Measurements from ENCODE around the gene MACROD2. TPM values are rescaled to one million over a fixed set of nuclear protein-coding genes. Genes with fewer than 3 reads are reported as not detected.

The MACROD2 gene
- polyA plus RNA-seq, 1 donor (not counting 4 experiments of a cell fraction or from before 2014, with no cell fraction given): 0.71 TPM

DNA sequence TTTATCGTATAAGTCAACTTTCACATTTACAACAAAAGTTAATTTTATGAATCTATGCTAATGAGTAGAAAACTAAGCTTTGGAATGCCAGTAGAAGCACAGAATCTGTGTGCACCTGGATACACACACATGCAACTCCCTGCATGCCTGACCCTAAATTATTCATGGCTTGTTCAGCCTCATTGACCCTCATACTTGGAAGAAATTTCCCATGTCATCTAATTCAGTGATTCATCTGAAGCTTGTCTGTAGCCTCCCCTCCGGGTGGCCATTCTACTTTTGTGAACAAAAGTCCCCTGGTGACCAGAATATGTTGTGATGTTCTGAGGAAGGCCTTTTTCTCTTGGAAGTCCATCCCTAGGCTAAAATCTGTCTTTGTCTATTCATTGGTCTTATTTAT lies 1499.5 kb downstream of the MACROD2 start:
- DNase-seq (ENCODE audit: low read depth, low spot score): no peak
- H3K9me3 ChIP-seq (ENCODE audit: control insufficient read depth, low read depth, low read length): no peaks in the 10 kb centered on the region
- no peaks in the 10 kb centered on the region for H3K4me1 ChIP-seq (ENCODE audit: control insufficient read depth, extremely low read depth, insufficient read depth, low read length)
- no peaks in the 10 kb centered on the region for H3K36me3 ChIP-seq (ENCODE audit: control insufficient read depth in 2 of 2, extremely low read depth in 1 of 2, insufficient read depth in 2 of 2, low read length in 2 of 2)
- dilution Hi-C loops (cut with MboI; ENCODE audit: extremely low pct_ligation_motif_present, low sequenced_read_pairs): no loop called here
- H4K20me1 ChIP-seq (ENCODE audit: control insufficient read depth, extremely low read depth, insufficient read depth, low read length): no peaks in the 10 kb centered on the region
- TF ChIP-seq, protein P1, sequence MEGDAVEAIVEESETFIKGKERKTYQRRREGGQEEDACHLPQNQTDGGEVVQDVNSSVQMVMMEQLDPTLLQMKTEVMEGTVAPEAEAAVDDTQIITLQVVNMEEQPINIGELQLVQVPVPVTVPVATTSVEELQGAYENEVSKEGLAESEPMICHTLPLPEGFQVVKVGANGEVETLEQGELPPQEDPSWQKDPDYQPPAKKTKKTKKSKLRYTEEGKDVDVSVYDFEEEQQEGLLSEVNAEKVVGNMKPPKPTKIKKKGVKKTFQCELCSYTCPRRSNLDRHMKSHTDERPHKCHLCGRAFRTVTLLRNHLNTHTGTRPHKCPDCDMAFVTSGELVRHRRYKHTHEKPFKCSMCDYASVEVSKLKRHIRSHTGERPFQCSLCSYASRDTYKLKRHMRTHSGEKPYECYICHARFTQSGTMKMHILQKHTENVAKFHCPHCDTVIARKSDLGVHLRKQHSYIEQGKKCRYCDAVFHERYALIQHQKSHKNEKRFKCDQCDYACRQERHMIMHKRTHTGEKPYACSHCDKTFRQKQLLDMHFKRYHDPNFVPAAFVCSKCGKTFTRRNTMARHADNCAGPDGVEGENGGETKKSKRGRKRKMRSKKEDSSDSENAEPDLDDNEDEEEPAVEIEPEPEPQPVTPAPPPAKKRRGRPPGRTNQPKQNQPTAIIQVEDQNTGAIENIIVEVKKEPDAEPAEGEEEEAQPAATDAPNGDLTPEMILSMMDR (optimal IDR thresholded peaks at IDR 0.05 in 1 of 3, IDR thresholded peaks at IDR 0.05 in 1 of 3, conservative IDR thresholded peaks at IDR 0.05 in 1 of 3; ENCODE audit: extremely low read depth in 1 of 3, insufficient read depth in 2 of 3, low read length in 3 of 3): no peak
- no peak for TF ChIP-seq EZH2 (IDR thresholded peaks at IDR 0.05; ENCODE audit: low read length)
- H3K9ac ChIP-seq (ENCODE audit: control insufficient read depth, extremely low read depth, insufficient read depth, low read length): no peak overlapping the region
- H3K9me1 ChIP-seq (ENCODE audit: control insufficient read depth, extremely low read depth, insufficient read depth, low read length): no peaks in the 10 kb centered on the region
- no peak for FAIRE-seq
- H3K27ac ChIP-seq (ENCODE audit: control insufficient read depth, insufficient read depth, low read length): no peak overlapping the region
- H2AFZ ChIP-seq (ENCODE audit: control insufficient read depth, low read length): no peak overlapping the region
- H3K79me2 ChIP-seq (ENCODE audit: control insufficient read depth, insufficient read depth, low read length): no peaks in the 10 kb centered on the region
- H3K4me3 ChIP-seq (ENCODE audit: control insufficient read depth in 2 of 3, extremely low read depth in 1 of 3, insufficient read depth in 2 of 3, low read depth in 1 of 3, low read length in 3 of 3): no peak overlapping the region
- H3K27me3 ChIP-seq (ENCODE audit: control insufficient read depth, extremely low read depth, insufficient read depth, low read length): peaks cover 6% of the 10 kb centered on the region
- no peak overlapping the region for H3K4me2 ChIP-seq (ENCODE audit: control insufficient read depth, extremely low read depth, insufficient read depth, low read depth, low read length)

DNA sequence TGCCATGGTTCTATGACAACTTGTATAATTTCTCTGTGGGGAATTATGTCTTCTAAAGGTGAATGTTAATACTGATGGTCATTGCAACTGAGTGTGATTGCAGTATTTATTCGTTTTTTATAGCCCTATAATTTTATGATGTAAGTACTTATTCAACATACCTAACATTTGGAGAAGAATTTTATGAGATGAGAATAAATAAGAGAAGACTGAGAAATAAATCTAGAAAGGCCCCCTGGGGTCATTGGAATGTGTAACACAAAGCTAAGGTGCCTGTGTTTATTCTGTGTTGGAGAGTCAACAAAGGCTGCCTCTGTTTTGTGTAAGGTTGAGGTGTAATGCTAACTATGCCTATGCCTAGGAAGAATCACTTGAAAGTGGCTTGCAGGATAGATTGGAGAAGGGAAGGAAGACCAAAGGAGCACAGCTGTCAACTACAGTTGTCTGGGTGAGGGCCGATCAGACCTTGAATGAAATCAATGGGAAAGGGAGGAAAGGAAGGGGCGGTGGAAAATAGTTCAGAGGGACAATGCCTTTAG lies 1501.3 kb downstream of the MACROD2 start:
- Histone ChIP-seq H3K9ac (ENCODE audit: control insufficient read depth, extremely low read depth, insufficient read depth, low read length) (no peak overlapping the region), H3K79me2 (ENCODE audit: control insufficient read depth, insufficient read depth, low read length) (no peaks in the 10 kb centered on the region), H3K4me3 (ENCODE audit: control insufficient read depth in 2 of 3, extremely low read depth in 1 of 3, insufficient read depth in 2 of 3, low read depth in 1 of 3, low read length in 3 of 3) (no peak overlapping the region), H3K4me1 (ENCODE audit: control insufficient read depth, extremely low read depth, insufficient read depth, low read length) (no peaks in the 10 kb centered on the region), H3K4me2 (ENCODE audit: control insufficient read depth, extremely low read depth, insufficient read depth, low read depth, low read length) (no peak overlapping the region), H3K27ac (ENCODE audit: control insufficient read depth, insufficient read depth, low read length) (no peak overlapping the region), H3K27me3 (ENCODE audit: control insufficient read depth, extremely low read depth, insufficient read depth, low read length) (peaks cover 6% of the 10 kb centered on the region), H3K9me1 (ENCODE audit: control insufficient read depth, extremely low read depth, insufficient read depth, low read length) (no peaks in the 10 kb centered on the region), H3K36me3 (ENCODE audit: control insufficient read depth in 2 of 2, extremely low read depth in 1 of 2, insufficient read depth in 2 of 2, low read length in 2 of 2) (no peaks in the 10 kb centered on the region), H3K9me3 (ENCODE audit: control insufficient read depth, low read depth, low read length) (no peaks in the 10 kb centered on the region), H2AFZ (ENCODE audit: control insufficient read depth, low read length) (no peak overlapping the region), H4K20me1 (ENCODE audit: control insufficient read depth, extremely low read depth, insufficient read depth, low read length) (no peaks in the 10 kb centered on the region)
- DNase-seq (ENCODE audit: low read depth, low spot score) (no peak), FAIRE-seq (no peak)
- TF ChIP-seq, protein P1 (optimal IDR thresholded peaks at IDR 0.05 in 1 of 3, IDR thresholded peaks at IDR 0.05 in 1 of 3, conservative IDR thresholded peaks at IDR 0.05 in 1 of 3; ENCODE audit: extremely low read depth in 1 of 3, insufficient read depth in 2 of 3, low read length in 3 of 3): no peak
- no peak for TF ChIP-seq EZH2 (IDR thresholded peaks at IDR 0.05; ENCODE audit: low read length)
- dilution Hi-C loops (cut with MboI; ENCODE audit: extremely low pct_ligation_motif_present, low sequenced_read_pairs): no loop called here
